22Rv1 (cell line): Measurements from ENCODE around the gene ACTL6A.

Experiments
- H3K27ac ChIP-seq: fragments of 450-650 bp; 2 replicates; pipeline ENCODE4 v1.5.1; 2017
- CTCF ChIP-seq: fragments of 450-650 bp; IDR thresholded peaks from 2 replicates; pipeline ENCODE4 v1.5.1; 2017; ENCODE audit warnings: mild to moderate bottlenecking
- ZFX ChIP-seq: fragments of 450-650 bp; IDR thresholded peaks from 2 replicates; pipeline ENCODE4 v1.6.1; 2017; ENCODE audit warnings: antibody characterized with exemption, borderline replicate concordance

The ACTL6A gene

DNA sequence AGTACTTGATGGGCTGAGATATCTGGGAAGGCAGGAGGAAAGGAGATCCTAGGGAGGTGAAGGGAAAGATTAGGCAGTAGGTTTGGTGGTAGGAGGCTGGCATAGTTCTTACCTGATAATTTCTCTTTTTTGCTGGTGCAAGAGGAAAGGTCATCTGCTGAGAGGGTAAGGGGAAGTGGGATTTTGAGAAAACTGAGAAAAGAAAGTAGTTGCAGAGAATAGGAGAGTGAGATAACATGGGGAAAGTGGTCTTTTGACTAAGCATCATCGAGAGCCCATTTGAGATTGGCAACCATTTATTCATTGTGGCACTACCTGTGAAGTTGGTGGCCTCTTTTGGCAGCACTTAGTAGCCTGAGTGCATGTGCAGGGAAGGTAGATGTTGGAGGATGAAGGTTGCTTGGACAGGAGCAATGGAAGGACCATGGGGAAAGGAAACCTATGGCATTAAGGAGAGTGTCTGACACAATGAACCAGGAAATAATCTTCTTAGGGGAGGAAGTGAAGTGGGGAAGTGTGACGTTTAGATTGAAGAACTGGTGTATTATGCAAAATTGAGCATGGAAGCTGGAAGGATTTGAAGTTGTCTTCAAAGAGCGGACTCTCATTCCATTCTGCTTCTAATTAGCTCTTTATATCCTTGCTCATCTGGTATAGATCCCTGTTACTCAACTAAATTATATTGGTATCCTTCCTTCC, 68.2 kb downstream of the ACTL6A start:
- TF ChIP-seq CTCF (no peak), ZFX (no peak)
- H3K27ac ChIP-seq = no peak overlapping the region
